ENCODE results near the gene MC2R.

MC2R gene

GRCh38 chr18:13915391-13915790, at the start of gene MC2R:
TSS of gene MC2R (minus strand) at chr18:13915536. CDS start at chr18:13885518, 30,018 bp downstream.
- no peak for DNase-seq (ENCODE audit: low read depth)

GRCh38 chr18:13945811-13946210, 30.5 kb upstream of the MC2R start:
- DNase-seq (ENCODE audit: low read depth): no peak

GRCh38 chr18:13943338-13943737, 28.0 kb upstream of the MC2R start:
- no peak for DNase-seq (ENCODE audit: low read depth)

- no peak for DNase-seq (ENCODE audit: low read depth)
Observed at GRCh38 chr18:13940326-13940725, 25.0 kb upstream of the MC2R start.

- no peak for DNase-seq (ENCODE audit: low read depth)
Observed at GRCh38 chr18:13934676-13935075, 19.3 kb upstream of the MC2R start.

GRCh38 chr18:13934058-13934457, 18.7 kb upstream of the MC2R start:
- DNase-seq (ENCODE audit: low read depth): no peak

- no peak for DNase-seq (ENCODE audit: low read depth)
Observed at GRCh38 chr18:13932285-13933025, 17.1 kb upstream of the MC2R start.

GRCh38 chr18:13930964-13931363, 15.6 kb upstream of the MC2R start:
- no peak for DNase-seq (ENCODE audit: low read depth)

- DNase-seq (ENCODE audit: low read depth): no peak
Observed at GRCh38 chr18:13923221-13923620, 7.9 kb upstream of the MC2R start.

GRCh38 chr18:13918898-13919297, 3.6 kb upstream of the MC2R start:
- DNase-seq (ENCODE audit: low read depth): no peak

GRCh38 chr18:13917401-13917800, 2.1 kb upstream of the MC2R start:
- DNase-seq (ENCODE audit: low read depth): no peak

GRCh38 chr18:13916559-13916958, 1.2 kb upstream of the MC2R start:
- DNase-seq (ENCODE audit: low read depth): no peak

- DNase-seq (ENCODE audit: low read depth): no peak
Observed at GRCh38 chr18:13915995-13916431, 677 bp upstream of the MC2R start.

- no peak for DNase-seq (ENCODE audit: low read depth)
Observed at GRCh38 chr18:13914756-13915155, 580 bp downstream of the MC2R start.

GRCh38 chr18:13914170-13914569, 1.2 kb downstream of the MC2R start:
- no peak for DNase-seq (ENCODE audit: low read depth)

GRCh38 chr18:13913205-13913604, 2.1 kb downstream of the MC2R start:
- no peak for DNase-seq (ENCODE audit: low read depth)

- no peak for DNase-seq (ENCODE audit: low read depth)
Observed at GRCh38 chr18:13912601-13913000, 2.7 kb downstream of the MC2R start.

- no peak for DNase-seq (ENCODE audit: low read depth)
Observed at GRCh38 chr18:13910986-13911385, 4.3 kb downstream of the MC2R start.

- DNase-seq (ENCODE audit: low read depth): no peak
Observed at GRCh38 chr18:13910501-13910900, 4.8 kb downstream of the MC2R start.

- no peak for DNase-seq (ENCODE audit: low read depth)
Observed at GRCh38 chr18:13909141-13909940, 6.0 kb downstream of the MC2R start.

GRCh38 chr18:13900633-13901032, 14.7 kb downstream of the MC2R start:
- DNase-seq (ENCODE audit: low read depth): no peak

GRCh38 chr18:13895505-13896033, 19.8 kb downstream of the MC2R start:
- DNase-seq (ENCODE audit: low read depth): no peak

- DNase-seq (ENCODE audit: low read depth): no peak
Observed at GRCh38 chr18:13894531-13894930, 20.8 kb downstream of the MC2R start.

All from stimulated activated CD8-positive, alpha-beta memory T cell treated with anti-CD3 and anti-CD28 coated beads, Interleukin-12 subunit alpha, Interleukin-12 subunit beta, amount 100 ng/mL, for 4 hours (primary cell).